SU-DHL-6 (cell line): Measurements from ENCODE around the gene DIS3L2.

ENCODE experiments used
- H2AFZ ChIP-seq: fragments of 200-600 bp; sonication (generic); 2 replicates; pipeline ENCODE4 v1.6.1; 2014; ENCODE audit warnings: low read depth, mild to moderate bottlenecking, moderate library complexity, mixed read lengths, antibody characterized with exemption, low read length; ENCODE audit not compliant: severe bottlenecking
- H3F3A ChIP-seq: fragments of 200-600 bp; shearing (Covaris generic); 2 replicates; pipeline ENCODE4 v1.6.0; 2016; ENCODE audit warnings: antibody characterized with exemption, mild to moderate bottlenecking; ENCODE audit not compliant: insufficient read depth
- H3K27ac ChIP-seq: fragments of 200-600 bp; sonication (generic); 2 replicates; pipeline ENCODE4 v1.5.1; 2016; ENCODE audit warnings: low read depth, mild to moderate bottlenecking, low read length, moderate library complexity, mixed read lengths
- H3K27me3 ChIP-seq: fragments of 200-600 bp; sonication (generic), shearing (Covaris generic); 2 replicates; pipeline ENCODE4 v1.6.0; 2014; ENCODE audit warnings: mild to moderate bottlenecking, low read length
- H3K36me3 ChIP-seq: fragments of 200-600 bp; sonication (generic); 2 replicates; pipeline ENCODE4 v1.6.1; 2014; ENCODE audit warnings: mild to moderate bottlenecking, low read length, mixed read lengths
- H3K4me2 ChIP-seq: fragments of 300-600, 200-600 bp; shearing (Covaris generic), sonication (generic); 2 replicates; pipeline ENCODE4 v1.6.0; 2014; ENCODE audit warnings: low read length, low read depth, mild to moderate bottlenecking; ENCODE audit not compliant: poor library complexity, severe bottlenecking
- H3K4me3 ChIP-seq: fragments of 200-600 bp; sonication (generic); 2 replicates; pipeline ENCODE4 v1.5.1; 2014; ENCODE audit warnings: antibody characterized with exemption, low read length, mild to moderate bottlenecking, mixed read lengths; ENCODE audit not compliant: insufficient read depth, poor library complexity, severe bottlenecking
- H3K79me2 ChIP-seq: fragments of 200-600 bp; sonication (generic); 2 replicates; pipeline ENCODE4 v1.6.1; 2014; ENCODE audit warnings: mild to moderate bottlenecking, low read length, moderate library complexity; ENCODE audit not compliant: insufficient read depth
- H3K9ac ChIP-seq: fragments of 200-600 bp; sonication (generic); 2 replicates; pipeline ENCODE4 v1.7.0; 2014; ENCODE audit warnings: mild to moderate bottlenecking, low read length
- H3K9me2 ChIP-seq: fragments of 200-600 bp; sonication (generic); replicated peaks from 2 replicates; pipeline ENCODE4 v1.6.1; 2014; ENCODE audit warnings: low read length; ENCODE audit not compliant: insufficient read depth
- H3K9me3 ChIP-seq: fragments of 200-600 bp; sonication (generic); 2 replicates; pipeline ENCODE4 v1.6.1; 2014; ENCODE audit warnings: low read length, mixed read lengths; ENCODE audit not compliant: insufficient read depth
- H4K20me1 ChIP-seq: fragments of 200-600 bp; sonication (generic); 2 replicates; pipeline ENCODE4 v1.6.1; 2014; ENCODE audit warnings: low read depth, mild to moderate bottlenecking, antibody characterized with exemption, low read length, moderate library complexity, mixed read lengths
- EZH2phosphoT487 ChIP-seq: fragments of 200-600 bp; sonication (generic), shearing (Covaris generic); conservative IDR thresholded peaks from 2 replicates; pipeline ENCODE4 v1.6.1; 2018; ENCODE audit warnings: mild to moderate bottlenecking, antibody characterized with exemption, low read length, moderate library complexity, mixed read lengths
- TF ChIP-seq, protein P1 (sequence below): fragments of 200-600 bp; sonication (generic); IDR thresholded peaks from one replicate; pipeline ENCODE4 v1.5.1; 2017; ENCODE audit warnings: antibody characterized with exemption, mild to moderate bottlenecking, low read length, moderate library complexity; ENCODE audit not compliant: insufficient read depth, poor library complexity, severe bottlenecking

The DIS3L2 gene

DNA sequence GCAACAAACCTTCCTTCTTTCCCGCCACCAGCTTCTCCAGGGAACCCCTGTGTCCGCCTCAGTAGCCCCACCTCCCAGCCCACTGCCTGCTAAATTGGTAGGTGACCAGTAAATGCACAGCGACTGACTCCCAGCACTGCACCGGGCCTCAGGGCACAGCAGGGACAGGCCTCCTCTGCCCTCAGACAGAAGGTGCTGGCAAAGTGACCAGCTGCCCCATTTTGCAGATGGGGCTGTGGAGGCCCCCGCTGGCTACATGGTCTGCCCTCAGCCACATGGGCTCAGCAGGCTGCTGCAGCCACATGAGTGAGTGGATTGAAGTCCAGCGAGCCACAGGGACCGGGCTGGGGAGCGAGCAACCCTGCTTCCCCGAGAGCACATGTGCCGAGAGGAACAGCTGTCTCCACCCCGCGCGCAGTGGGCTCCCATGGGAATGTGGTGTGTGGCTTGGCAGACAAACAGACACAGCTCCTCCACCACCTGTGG is 27.6 kb upstream of the DIS3L2 start:
- no peak overlapping the region for H3K9ac ChIP-seq

DNA sequence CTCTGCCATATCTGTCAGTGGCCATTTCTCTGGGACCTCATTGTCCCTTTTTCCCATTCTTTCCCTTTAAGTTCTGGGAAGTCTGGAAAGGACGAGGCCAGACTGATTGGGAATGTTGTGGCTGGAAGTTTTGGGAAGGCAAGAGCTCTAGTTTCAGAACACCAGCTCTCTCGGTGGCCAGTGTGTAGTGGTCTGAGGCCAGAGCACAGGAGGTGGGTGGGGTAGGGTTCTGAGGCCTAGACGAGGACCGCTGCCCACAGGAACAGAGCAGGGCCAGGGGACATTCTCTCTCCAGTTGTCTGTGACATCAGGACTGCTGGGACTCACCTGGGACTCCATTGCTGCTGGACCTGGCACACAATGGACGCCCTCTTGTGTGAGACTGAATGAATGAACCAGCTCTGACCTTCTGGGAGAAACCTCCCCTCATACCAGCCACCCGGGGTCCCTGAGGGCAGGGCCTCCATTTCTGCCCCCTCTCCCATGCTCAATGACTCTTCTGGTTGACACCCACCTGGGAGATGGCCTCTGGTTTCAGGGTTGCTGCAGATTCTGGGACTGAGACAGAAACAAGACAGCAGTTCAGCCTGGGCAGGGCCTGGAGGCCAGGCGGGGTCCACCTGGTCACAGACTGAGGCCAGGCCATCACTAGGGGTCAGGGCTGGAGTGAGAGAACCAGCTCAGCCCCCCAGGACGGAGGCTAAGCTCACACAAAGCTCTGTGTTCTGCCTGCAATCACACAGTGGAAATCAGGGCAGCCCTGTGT is 26.9 kb upstream of the DIS3L2 start:
- TF ChIP-seq, protein P1, sequence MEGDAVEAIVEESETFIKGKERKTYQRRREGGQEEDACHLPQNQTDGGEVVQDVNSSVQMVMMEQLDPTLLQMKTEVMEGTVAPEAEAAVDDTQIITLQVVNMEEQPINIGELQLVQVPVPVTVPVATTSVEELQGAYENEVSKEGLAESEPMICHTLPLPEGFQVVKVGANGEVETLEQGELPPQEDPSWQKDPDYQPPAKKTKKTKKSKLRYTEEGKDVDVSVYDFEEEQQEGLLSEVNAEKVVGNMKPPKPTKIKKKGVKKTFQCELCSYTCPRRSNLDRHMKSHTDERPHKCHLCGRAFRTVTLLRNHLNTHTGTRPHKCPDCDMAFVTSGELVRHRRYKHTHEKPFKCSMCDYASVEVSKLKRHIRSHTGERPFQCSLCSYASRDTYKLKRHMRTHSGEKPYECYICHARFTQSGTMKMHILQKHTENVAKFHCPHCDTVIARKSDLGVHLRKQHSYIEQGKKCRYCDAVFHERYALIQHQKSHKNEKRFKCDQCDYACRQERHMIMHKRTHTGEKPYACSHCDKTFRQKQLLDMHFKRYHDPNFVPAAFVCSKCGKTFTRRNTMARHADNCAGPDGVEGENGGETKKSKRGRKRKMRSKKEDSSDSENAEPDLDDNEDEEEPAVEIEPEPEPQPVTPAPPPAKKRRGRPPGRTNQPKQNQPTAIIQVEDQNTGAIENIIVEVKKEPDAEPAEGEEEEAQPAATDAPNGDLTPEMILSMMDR: no peak
- TF ChIP-seq EZH2phosphoT487: no peak
- H3K4me2 ChIP-seq: no peak overlapping the region
- H3K4me3 ChIP-seq: no peak overlapping the region
- H3F3A ChIP-seq: no peaks in the 10 kb centered on the region
- H3K9me2 ChIP-seq: no peaks in the 10 kb centered on the region
- H3K27me3 ChIP-seq: no peaks in the 10 kb centered on the region
- H3K36me3 ChIP-seq: no peaks in the 10 kb centered on the region
- no peaks in the 10 kb centered on the region for H3K9me3 ChIP-seq
- no peaks in the 10 kb centered on the region for H4K20me1 ChIP-seq
- no peak overlapping the region for H2AFZ ChIP-seq
- H3K9ac ChIP-seq: no peak overlapping the region
- no peaks in the 10 kb centered on the region for H3K79me2 ChIP-seq
- no peak overlapping the region for H3K27ac ChIP-seq

More for the DNA sequence above, 27.6 kb upstream of the DIS3L2 start:
- no peaks in the 10 kb centered on the region for H3F3A ChIP-seq
- H3K4me2 ChIP-seq: no peak overlapping the region
- no peaks in the 10 kb centered on the region for H4K20me1 ChIP-seq
- H3K27ac ChIP-seq: no peak overlapping the region
- no peaks in the 10 kb centered on the region for H3K9me2 ChIP-seq
- H3K79me2 ChIP-seq: no peaks in the 10 kb centered on the region
- no peaks in the 10 kb centered on the region for H3K9me3 ChIP-seq
- no peak overlapping the region for H3K4me3 ChIP-seq
- H3K36me3 ChIP-seq: no peaks in the 10 kb centered on the region
- no peaks in the 10 kb centered on the region for H3K27me3 ChIP-seq
- no peak for TF ChIP-seq EZH2phosphoT487
- TF ChIP-seq, protein P1: no peak
- H2AFZ ChIP-seq: no peak overlapping the region

DNA sequence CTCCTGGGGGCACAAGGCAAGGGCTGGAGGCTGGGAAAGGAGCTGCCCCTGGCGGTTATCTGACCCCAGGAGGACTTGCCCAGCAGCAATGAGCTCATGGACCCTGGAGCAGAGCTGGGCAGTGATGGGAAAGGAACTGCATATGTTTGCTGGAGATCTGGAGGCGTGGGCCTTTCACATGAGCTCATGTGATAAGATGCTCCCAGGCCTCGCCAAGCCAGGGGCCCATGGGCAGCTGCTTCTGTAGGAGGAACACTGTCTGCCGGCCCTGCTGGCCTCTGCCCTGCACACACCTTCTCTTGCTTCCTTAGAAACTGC is 26.3 kb upstream of the DIS3L2 start:
- no peak overlapping the region for H3K27ac ChIP-seq
- H3K9ac ChIP-seq: no peak overlapping the region
- no peaks in the 10 kb centered on the region for H3K9me3 ChIP-seq
- no peaks in the 10 kb centered on the region for H3F3A ChIP-seq
- H3K36me3 ChIP-seq: no peaks in the 10 kb centered on the region
- no peaks in the 10 kb centered on the region for H3K9me2 ChIP-seq
- no peaks in the 10 kb centered on the region for H3K27me3 ChIP-seq
- no peaks in the 10 kb centered on the region for H3K79me2 ChIP-seq
- H4K20me1 ChIP-seq: no peaks in the 10 kb centered on the region
- no peak for TF ChIP-seq EZH2phosphoT487
- TF ChIP-seq, protein P1: no peak
- no peak overlapping the region for H3K4me2 ChIP-seq
- no peak overlapping the region for H3K4me3 ChIP-seq
- no peak overlapping the region for H2AFZ ChIP-seq
